Activated CD8-positive, alpha-beta memory T cell treated with anti-CD3 and anti-CD28 coated beads, Interleukin-2, amount 10 ng/mL, durations not matched to agents 7 days and 5 days (primary cell): ENCODE data around the gene RBM17. TPM values are rescaled to one million over a fixed set of nuclear protein-coding genes. Genes with fewer than 3 reads are reported as not detected.
"Not testable (repeated sequence)": the region's sequence is repeated elsewhere in the genome, so short reads cannot be mapped to it uniquely, and the experiment has no call there.

Source experiments
- ATAC-seq: fragments of 150-1000 bp; cut with Tn5 transposase; one replicate; pipeline ENCODE4 v1.10.0; 2021; ENCODE audit warnings: moderate library complexity
- CTCF ChIA-PET: fragments of 350-600 bp; sonication (Branson Sonifier 250); formaldehyde crosslinking; loops from one replicate; lab custom pipeline; 2021; ENCODE audit warnings: antibody characterized with exemption; lab: Charles Lee
- DNase-seq: peaks from one replicate; pipeline ENCODE4 v3.0.0-alpha.2; 2020
- H3K27ac Mint-ChIP-seq: one replicate; pipeline ENCODE4 v1.8.0; 2021; ENCODE audit warnings: mild to moderate bottlenecking, mixed read lengths
- H3K27me3 Mint-ChIP-seq: one replicate; pipeline ENCODE4 v1.8.0; 2021; ENCODE audit warnings: mixed read lengths
- H3K36me3 Mint-ChIP-seq: one replicate; pipeline ENCODE4 v1.8.0; 2021; ENCODE audit warnings: mild to moderate bottlenecking, mixed read lengths
- H3K4me1 Mint-ChIP-seq: one replicate; pipeline ENCODE4 v1.8.0; 2021; ENCODE audit warnings: mixed read lengths
- H3K4me3 Mint-ChIP-seq: one replicate; pipeline ENCODE4 v1.8.0; 2021; ENCODE audit warnings: mild to moderate bottlenecking, moderate library complexity, mixed read lengths
- H3K9me3 Mint-ChIP-seq: one replicate; pipeline ENCODE4 v1.8.0; 2022; ENCODE audit warnings: low read depth, mixed read lengths
- total RNA-seq, 2 experiments: library from RNA; stranded (reverse); gene quantifications; one replicate each; pipeline ENCODE4 v1.2.3, GENCODE V29; 2021

The RBM17 gene
- total RNA-seq, 2 experiments from 2014 or later = 205 to 267 TPM

DNA sequence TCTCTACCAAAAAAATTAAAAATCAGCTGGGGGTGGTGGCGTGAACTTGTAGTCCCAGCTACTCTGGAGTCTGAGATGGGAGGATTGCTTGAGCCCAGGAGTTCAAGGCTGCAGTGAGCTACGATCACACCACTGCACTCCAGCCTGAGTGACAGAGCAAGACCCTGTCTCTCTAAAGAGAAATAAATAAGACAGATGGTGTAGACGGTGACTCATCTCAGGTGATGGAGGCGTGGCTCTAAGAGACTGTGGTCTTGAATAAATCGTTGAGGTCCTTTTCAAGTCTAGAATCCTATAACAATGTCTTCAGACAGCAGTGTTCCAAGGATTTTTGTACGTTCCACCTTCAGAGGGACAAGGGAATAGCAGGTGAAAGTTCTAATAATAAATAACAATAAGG lies 60.1 kb downstream of the RBM17 start:
- no peak for ATAC-seq
- Mint-ChIP-seq H3K27me3 (no peaks in the 10 kb centered on the region), H3K9me3 (no peaks in the 10 kb centered on the region), H3K4me3 (no peak overlapping the region), H3K27ac (no peak overlapping the region), H3K4me1 (peaks cover 51% of the 10 kb centered on the region), H3K36me3 (peaks cover 5% of the 10 kb centered on the region)
- no peak for DNase-seq
- CTCF ChIA-PET = interaction anchor here (2.0 to 2.6 kb wide), 2 partner anchors 14 to 261 kb away, joined by 5 to 9 read pairs; no protein-coding TSS in a partner anchor

DNA sequence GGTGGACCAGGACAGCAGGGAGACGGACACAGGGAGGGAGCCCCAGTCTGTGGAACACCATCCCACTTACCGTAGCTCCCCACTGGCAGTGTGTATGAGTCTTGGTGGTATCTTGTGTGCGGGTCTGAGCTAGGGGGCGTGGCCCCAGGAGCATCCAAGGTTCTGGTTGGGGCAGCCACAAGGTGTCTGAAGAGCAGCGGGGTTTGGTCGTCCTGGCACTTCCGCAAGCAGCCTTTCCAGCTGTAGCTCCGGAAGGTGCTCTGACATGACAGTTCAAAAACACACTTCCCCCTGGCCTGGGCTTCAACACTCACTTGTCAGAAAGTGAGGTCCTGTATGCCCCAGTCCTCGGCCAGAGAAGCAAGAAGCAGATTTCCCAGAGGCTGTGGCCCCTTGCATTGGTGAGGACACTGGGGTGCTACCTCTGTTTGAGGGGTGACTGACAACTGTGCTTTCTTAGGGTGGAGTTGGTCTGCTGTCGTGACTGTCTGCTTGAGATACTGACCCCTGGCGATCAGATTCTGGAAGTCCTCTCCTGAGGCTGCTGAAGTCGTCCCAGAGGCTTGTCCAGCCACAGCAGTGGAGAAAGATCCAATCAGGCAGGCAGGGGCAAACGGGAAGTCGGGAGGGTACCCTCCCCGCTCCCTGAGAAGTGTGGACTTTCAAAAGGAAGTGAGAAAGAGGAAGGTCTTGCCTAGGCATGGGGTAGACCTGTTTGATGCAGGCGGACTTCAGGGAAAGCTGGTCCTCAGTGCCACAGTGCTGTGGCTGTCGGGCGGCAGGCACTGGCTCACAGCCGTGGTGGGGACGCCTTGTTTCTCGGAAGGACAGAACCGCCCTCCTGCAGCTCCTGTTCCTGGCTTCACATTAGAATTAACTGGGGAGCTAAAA lies 62.5 kb downstream of the RBM17 start:
- ATAC-seq (peak; percentile 76), DNase-seq (peak; percentile 68)
- Mint-ChIP-seq H3K27me3 (no peaks in the 10 kb centered on the region), H3K4me3 (no peak overlapping the region), H3K9me3 (no peaks in the 10 kb centered on the region), H3K27ac (peak overlapping the region; percentile 56), H3K4me1 (peaks cover 39% of the 10 kb centered on the region), H3K36me3 (peaks cover 5% of the 10 kb centered on the region)
- CTCF ChIA-PET = interaction anchor here (0.8 to 3.3 kb wide), 16 partner anchors 12 to 255 kb away, joined by 3 to 25 read pairs (median 4); partner anchors contain the start of gene PFKFB3

DNA sequence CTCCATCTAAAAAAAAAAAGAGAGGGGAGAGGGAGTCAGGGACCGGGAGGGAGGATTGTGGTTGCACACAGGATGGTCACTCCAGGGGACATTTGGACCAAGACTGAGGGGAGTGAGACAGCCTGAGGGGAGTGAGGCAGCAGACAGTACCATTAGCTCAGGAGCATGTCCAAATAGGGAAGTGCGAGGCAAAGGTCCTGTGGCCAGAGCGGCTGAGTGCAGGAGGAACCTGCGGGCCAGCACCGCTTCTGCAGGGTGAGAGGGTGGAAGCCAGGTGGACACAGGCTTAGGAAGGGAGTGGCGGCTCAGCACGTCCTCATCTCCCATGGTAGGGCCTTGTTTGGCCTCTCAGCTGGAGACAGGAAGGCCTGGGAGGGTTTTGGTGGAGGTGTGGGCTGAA lies 65.0 kb downstream of the RBM17 start:
- no peaks in the 10 kb centered on the region for H3K27me3 Mint-ChIP-seq
- H3K4me1 Mint-ChIP-seq = peaks cover 18% of the 10 kb centered on the region
- H3K4me3 Mint-ChIP-seq = no peak overlapping the region
- DNase-seq (no peak), ATAC-seq (no peak)
- H3K36me3 Mint-ChIP-seq = peaks cover 1% of the 10 kb centered on the region
- H3K27ac Mint-ChIP-seq = no peak overlapping the region
- H3K9me3 Mint-ChIP-seq = no peaks in the 10 kb centered on the region
- CTCF ChIA-PET = interaction anchor here (1.8 kb wide), 1 partner anchor 9 kb away, joined by 7 read pairs; no protein-coding TSS in a partner anchor

DNA sequence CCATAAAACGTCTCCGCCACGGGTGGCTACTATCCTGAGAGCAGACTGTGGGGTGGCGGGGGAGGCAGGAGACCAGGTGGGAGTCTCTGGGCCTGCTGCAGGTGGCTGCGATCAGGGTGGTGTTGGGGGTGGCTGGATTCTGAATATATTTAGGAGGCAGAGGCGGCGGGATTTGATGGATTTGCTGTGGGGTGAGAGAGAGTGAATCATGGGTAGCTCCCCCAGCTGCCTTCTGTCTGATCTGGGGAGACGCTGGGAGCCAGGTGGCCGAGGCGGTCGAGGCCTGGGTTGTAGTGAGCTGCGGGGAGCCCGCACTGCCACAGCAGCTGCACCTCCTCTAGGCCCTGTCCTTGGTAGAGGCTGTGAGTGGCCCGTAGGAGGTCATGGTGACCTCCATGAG lies 65.7 kb downstream of the RBM17 start:
- no peak overlapping the region for H3K4me3 Mint-ChIP-seq
- no peaks in the 10 kb centered on the region for H3K36me3 Mint-ChIP-seq
- H3K27ac Mint-ChIP-seq = no peak overlapping the region
- CTCF ChIA-PET = interaction anchor here (1.9 kb wide), 1 partner anchor 48 kb away, joined by 4 read pairs; the partner anchor contains the start of gene PFKFB3
- no peaks in the 10 kb centered on the region for H3K27me3 Mint-ChIP-seq
- no peak for DNase-seq
- H3K4me1 Mint-ChIP-seq = peaks cover 14% of the 10 kb centered on the region
- H3K9me3 Mint-ChIP-seq = no peaks in the 10 kb centered on the region
- no peak for ATAC-seq

DNA sequence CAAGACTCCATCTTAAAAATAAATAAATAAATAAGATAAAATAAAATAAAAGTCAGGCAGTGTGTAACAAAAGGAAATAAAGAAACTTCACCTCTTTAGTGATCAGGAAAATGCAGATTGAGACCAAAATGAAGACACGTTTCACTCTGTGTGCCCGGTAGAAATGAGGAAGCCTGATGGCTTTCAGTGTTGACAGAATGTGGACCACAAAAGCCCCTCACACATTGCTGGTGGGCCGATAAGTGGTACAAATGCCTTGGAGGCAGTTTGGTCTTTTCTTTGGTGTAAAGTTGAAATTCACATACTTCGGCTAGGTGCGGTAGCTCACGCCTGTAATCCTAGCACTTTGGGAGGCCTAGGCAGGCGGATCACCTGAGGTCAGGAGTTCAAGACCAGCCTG lies 69.4 kb downstream of the RBM17 start:
- Mint-ChIP-seq H3K4me1 (peaks cover 11% of the 10 kb centered on the region), H3K9me3 (no peaks in the 10 kb centered on the region), H3K27ac (no peak overlapping the region), H3K27me3 (no peaks in the 10 kb centered on the region), H3K36me3 (no peaks in the 10 kb centered on the region), H3K4me3 (no peak overlapping the region)
- ATAC-seq (no peak), DNase-seq (no peak)
- CTCF ChIA-PET = no interaction called here

DNA sequence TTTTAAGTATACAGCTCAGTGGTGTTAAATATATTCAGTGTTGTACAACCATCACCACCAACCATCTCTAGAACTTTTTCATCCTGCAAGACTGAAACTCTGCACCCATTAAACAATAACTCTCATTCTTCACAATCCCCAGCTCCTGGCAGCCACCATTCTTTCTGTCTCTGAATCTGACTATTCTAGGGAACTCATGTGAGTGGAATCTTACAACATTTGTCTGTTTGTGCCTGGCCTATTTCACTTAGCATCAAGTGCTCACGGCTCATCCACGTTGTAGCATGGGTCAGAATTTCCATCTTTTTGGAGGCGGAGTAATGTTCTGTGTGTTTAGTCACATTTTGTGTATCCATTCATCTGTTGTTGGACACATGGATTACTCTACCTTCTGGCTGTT lies 73.1 kb downstream of the RBM17 start:
- Mint-ChIP-seq H3K27me3 (no peaks in the 10 kb centered on the region), H3K27ac (no peak overlapping the region), H3K36me3 (peaks cover 9% of the 10 kb centered on the region), H3K4me3 (no peak overlapping the region), H3K4me1 (peaks cover 31% of the 10 kb centered on the region), H3K9me3 (no peaks in the 10 kb centered on the region)
- no peak for DNase-seq
- CTCF ChIA-PET = interaction anchor here (0.8 to 2.7 kb wide), 7 partner anchors 9 to 240 kb away, joined by 3 to 16 read pairs (median 7); partner anchors contain the start of gene PFKFB3
- ATAC-seq = no peak

DNA sequence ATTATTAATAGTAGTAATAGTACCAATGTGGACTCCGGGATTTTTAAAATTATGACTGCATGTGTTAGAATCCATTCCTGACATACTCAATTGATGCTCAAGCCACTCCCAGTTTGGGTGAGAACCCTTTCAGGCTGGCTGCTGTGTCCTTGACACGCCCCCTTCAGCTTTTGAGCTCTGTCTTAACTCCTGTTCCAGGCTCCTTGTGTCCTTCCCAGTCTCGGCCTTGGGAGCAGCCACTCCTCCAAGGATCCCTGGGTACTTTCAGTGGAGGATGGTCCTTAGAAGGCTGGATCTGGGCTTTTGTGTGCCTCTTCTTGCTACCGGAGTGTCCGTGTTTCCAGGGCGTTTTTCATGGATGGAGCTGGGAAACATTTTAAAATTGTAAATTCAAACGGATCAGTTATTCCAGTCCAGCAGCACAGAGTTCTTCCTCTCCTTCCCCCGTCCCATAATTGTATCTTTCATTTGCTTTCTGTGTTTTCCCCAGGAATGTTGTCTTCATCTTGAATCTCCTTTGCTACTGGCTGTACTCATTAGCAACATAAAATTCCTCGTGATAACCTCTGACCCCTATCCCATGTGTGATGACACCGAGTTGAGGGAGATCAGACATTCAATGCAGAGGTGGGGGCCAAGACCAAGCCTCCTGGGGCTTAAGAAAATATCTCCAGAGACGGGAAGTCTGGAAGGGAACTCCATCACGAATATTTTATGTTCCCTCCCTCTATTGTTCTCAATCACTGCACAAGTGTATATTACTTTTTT lies 73.9 kb downstream of the RBM17 start:
- peak overlapping the region; percentile 49 for H3K4me3 Mint-ChIP-seq
- ATAC-seq = no peak
- no peaks in the 10 kb centered on the region for H3K9me3 Mint-ChIP-seq
- peak overlapping the region; percentile 34 for H3K27ac Mint-ChIP-seq
- H3K27me3 Mint-ChIP-seq = no peaks in the 10 kb centered on the region
- peaks cover 36% of the 10 kb centered on the region for H3K4me1 Mint-ChIP-seq
- CTCF ChIA-PET = interaction anchor here (0.7 to 2.7 kb wide), 10 partner anchors 10 to 239 kb away, joined by 3 to 16 read pairs (median 5); partner anchors contain the start of gene PFKFB3
- DNase-seq = no peak
- H3K36me3 Mint-ChIP-seq = peaks cover 9% of the 10 kb centered on the region

DNA sequence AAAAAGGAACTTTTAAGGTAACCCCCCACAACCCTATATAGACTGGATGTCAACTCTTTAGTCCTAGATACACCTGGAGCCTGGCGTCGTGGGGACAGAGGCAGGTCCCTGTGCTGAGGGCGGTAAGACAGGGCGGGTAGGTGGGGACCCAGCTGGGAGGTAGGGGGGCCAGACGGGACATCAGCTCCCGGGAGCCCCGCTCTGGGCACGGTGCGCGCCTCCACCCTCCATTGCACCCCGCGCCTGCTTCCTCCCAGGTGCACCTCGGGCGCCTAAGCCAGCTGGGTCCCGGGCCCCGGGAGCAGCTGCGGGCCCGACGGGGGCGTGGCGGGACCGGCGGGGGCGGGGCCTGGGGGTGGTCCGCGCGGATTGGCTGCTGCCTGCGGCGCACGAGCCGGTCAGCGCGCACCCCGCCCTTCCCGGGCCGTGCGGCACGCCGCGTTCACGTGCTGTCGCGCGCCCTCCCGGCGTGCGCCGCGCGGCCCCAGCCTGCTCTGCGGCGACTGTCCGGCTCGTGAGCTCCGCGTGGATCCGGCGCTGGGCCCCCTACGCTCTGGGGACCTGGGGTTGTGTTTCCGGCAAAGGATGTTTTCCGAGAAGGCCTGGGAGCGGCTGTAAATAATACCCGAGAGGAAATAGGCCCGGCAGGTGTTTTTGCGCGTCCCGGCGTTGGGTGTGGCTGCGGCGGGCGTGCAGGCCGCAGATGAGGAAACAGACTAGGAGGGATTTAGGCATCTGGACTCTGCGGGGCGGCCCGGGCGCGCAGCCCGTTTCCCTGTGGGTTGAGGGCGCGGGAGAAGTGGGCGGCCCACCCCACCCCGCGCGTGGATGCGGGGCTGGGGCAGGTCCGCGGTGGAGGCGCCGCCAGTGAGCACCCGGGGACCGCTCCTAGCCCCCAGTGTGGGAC lies 74.8 kb downstream of the RBM17 start:
- CTCF ChIA-PET = interaction anchor here (0.7 to 2.7 kb wide), 10 partner anchors 9 to 1523 kb away, joined by 3 to 16 read pairs (median 4); partner anchors contain the start of gene PFKFB3
- Mint-ChIP-seq H3K36me3 (peaks cover 9% of the 10 kb centered on the region), H3K9me3 (no peaks in the 10 kb centered on the region), H3K4me3 (peak overlapping the region; percentile 86), H3K4me1 (peaks cover 36% of the 10 kb centered on the region), H3K27me3 (no peaks in the 10 kb centered on the region), H3K27ac (peak overlapping the region; percentile 86)
- DNase-seq (peak; percentile 94), ATAC-seq (peak; percentile 98)

DNA sequence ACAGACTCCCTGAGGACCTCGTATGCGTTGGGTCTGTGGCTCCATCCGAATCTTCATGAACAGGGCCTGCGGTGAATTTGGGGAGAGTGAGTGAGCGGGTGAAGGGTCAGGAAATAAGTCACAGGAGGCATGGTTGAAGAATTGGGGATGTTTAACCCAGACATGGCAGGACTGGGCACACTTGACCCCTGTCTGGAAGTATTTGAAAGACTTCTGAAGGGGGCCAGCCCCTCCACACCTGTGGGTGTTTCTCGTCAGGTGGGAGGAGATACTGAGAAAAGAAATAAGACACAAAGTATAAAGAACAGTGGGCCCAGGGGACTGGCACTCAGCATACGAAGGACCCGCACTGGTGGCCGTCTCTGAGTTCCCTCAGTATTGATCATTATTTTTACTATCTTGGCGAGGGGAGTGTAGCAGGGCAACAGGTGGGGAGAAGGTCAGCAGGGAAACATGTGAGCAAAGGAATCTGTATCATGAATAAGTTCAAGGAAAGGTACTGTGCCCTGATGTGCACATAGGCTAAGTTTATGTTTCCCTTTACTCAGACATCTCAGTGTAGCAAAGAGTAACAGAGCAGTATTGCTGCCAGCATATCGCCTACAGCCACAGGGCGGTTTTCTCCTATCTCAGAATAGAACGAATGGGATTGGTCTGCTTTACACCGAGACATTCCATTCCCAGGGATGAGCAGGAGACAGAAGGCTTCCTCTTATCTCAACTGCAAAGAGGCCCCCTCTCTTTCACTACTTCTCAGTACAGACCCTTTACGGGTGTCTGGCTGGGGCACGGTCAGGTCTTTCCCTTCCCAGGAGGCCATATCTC lies 75.6 kb downstream of the RBM17 start:
- peaks cover 40% of the 10 kb centered on the region for H3K4me1 Mint-ChIP-seq
- H3K36me3 Mint-ChIP-seq = peaks cover 9% of the 10 kb centered on the region
- ATAC-seq (no peak), DNase-seq (no peak)
- peak overlapping the region; percentile 86 for H3K4me3 Mint-ChIP-seq
- H3K9me3 Mint-ChIP-seq = no peaks in the 10 kb centered on the region
- CTCF ChIA-PET = interaction anchor here (0.9 to 2.7 kb wide), 9 partner anchors 8 to 1522 kb away, joined by 3 to 16 read pairs (median 5); partner anchors contain the start of gene PFKFB3
- H3K27ac Mint-ChIP-seq = peak overlapping the region; percentile 86
- no peaks in the 10 kb centered on the region for H3K27me3 Mint-ChIP-seq

DNA sequence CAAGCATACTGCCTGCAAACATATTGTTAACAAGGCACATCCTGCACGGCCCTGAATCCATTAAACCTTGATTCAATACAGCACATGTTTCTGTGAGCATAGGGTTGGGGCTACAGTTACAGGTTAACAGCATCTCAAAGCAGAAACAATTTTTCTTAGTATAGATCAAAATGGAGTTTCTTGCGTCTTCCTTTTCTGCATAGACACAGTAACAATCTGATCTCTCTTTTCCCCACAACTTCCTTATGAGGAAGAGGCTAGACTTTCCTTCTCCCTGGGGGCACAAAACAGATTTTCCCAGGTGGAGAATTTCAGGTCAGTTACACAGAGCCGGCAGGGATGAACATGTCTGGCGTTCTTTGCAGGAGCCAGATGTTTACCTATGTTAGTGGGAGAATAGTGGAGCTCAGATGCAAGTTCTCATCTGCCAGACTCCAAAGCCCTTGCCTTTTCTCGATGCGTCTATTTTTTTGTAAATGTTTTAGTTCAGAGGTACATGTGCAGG lies 76.4 kb downstream of the RBM17 start:
- no peaks in the 10 kb centered on the region for H3K27me3 Mint-ChIP-seq
- CTCF ChIA-PET = interaction anchor here (3.5 kb wide), 1 partner anchor 37 kb away, joined by 24 read pairs; the partner anchor contains the start of gene PFKFB3
- DNase-seq = no peak
- no peak for ATAC-seq
- H3K4me1 Mint-ChIP-seq = peaks cover 45% of the 10 kb centered on the region
- H3K9me3 Mint-ChIP-seq = no peaks in the 10 kb centered on the region
- H3K4me3 Mint-ChIP-seq = peak overlapping the region; percentile 86
- H3K36me3 Mint-ChIP-seq = peaks cover 9% of the 10 kb centered on the region
- peak overlapping the region; percentile 86 for H3K27ac Mint-ChIP-seq

DNA sequence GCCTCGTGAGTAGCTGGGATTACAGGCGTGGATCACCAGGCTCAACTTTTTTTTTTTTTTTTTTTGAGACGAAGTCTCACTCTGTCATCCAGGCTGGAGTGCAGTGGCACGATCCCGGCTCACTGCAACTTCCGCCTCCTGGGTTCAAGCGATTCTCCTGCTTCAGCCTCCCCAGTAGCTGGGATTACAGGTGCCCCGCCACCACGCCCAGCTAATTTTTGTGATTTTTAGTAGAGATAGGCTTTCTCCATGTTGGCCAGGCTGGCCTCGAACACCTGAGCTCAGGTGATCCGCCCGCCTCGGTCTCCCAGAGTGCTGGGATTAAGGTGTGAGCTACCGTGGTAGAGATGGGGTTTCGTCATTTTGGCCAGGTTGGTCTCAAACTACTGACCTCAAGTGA lies 77.1 kb downstream of the RBM17 start:
- H3K4me1 Mint-ChIP-seq = peaks cover 46% of the 10 kb centered on the region
- H3K27ac Mint-ChIP-seq, H3K27me3 Mint-ChIP-seq, H3K36me3 Mint-ChIP-seq, DNase-seq, H3K9me3 Mint-ChIP-seq, H3K4me3 Mint-ChIP-seq, ATAC-seq: not testable (repeated sequence)
- CTCF ChIA-PET = interaction anchor here (3.5 kb wide), 1 partner anchor 36 kb away, joined by 24 read pairs; the partner anchor contains the start of gene PFKFB3
